SK-N-SH treated with all-trans-retinoic acid at 6 μM for 48 hours (cell line): ENCODE results near the gene SPANXN5.

ENCODE experiments used
- ATAC-seq: fragments of 200-7000 bp; cut with Tn5 transposase; 3 replicates; pipeline ENCODE4 v1.9.1; 2020; ENCODE audit warnings: mild to moderate bottlenecking, moderate library complexity
- ARNTL ChIP-seq: fragments of 450-650 bp; formaldehyde crosslinking; IDR thresholded peaks from 2 replicates; pipeline ENCODE4 v1.5.0; 2020; ENCODE audit warnings: low read depth, mild to moderate bottlenecking, moderate library complexity, borderline replicate concordance
- BACH2 ChIP-seq: fragments of 250-450 bp; sonication (Bioruptor Pico); IDR thresholded peaks from 2 replicates; pipeline ENCODE4 v1.9.0; 2021; ENCODE audit warnings: mild to moderate bottlenecking, borderline replicate concordance
- CSDC2 ChIP-seq: fragments of 250-450 bp; sonication (Bioruptor Pico); IDR thresholded peaks from 2 replicates; pipeline ENCODE4 v1.5.0; 2020; ENCODE audit warnings: mild to moderate bottlenecking, moderate library complexity
- ESRRG ChIP-seq: fragments of 250-450 bp; sonication (Bioruptor Pico); IDR thresholded peaks from 2 replicates; pipeline ENCODE4 v1.6.1; 2021; ENCODE audit warnings: mild to moderate bottlenecking
- GLIS3 ChIP-seq: fragments of 250-450 bp; sonication (Bioruptor Pico); IDR thresholded peaks from 2 replicates; pipeline ENCODE4 v1.5.0; 2020; ENCODE audit warnings: mild to moderate bottlenecking, moderate library complexity
- ISL1 ChIP-seq: fragments of 250-450 bp; sonication (Bioruptor Pico); IDR thresholded peaks from 2 replicates; pipeline ENCODE4 v2.1.2; 2022; ENCODE audit warnings: mild to moderate bottlenecking, moderate library complexity
- OSR1 ChIP-seq: fragments of 250-450 bp; sonication (Bioruptor Pico); IDR thresholded peaks from 2 replicates; pipeline ENCODE4 v1.8.0; 2022; ENCODE audit warnings: moderate library complexity, mild to moderate bottlenecking, inconsistent platforms
- PATZ1 ChIP-seq: fragments of 250-450 bp; sonication (Bioruptor Pico); IDR thresholded peaks from 2 replicates; pipeline ENCODE4 v1.8.0; 2020; ENCODE audit warnings: mild to moderate bottlenecking, moderate library complexity, borderline replicate concordance
- PPARA ChIP-seq: fragments of 250-450 bp; sonication (Bioruptor Pico); IDR thresholded peaks from 2 replicates; pipeline ENCODE4 v1.5.0; 2020; ENCODE audit warnings: mild to moderate bottlenecking, borderline replicate concordance
- RARB ChIP-seq: fragments of 250-450 bp; sonication (Bioruptor Pico); IDR thresholded peaks from 2 replicates; pipeline ENCODE4 v1.8.0; 2021; ENCODE audit warnings: mild to moderate bottlenecking, moderate library complexity
- SNAI2 ChIP-seq: fragments of 250-450 bp; sonication (Bioruptor Pico); IDR thresholded peaks from 2 replicates; pipeline ENCODE4 v1.5.0; 2020; ENCODE audit warnings: mild to moderate bottlenecking, moderate library complexity
- TOX ChIP-seq: fragments of 250-450 bp; sonication (Bioruptor Pico); IDR thresholded peaks from 2 replicates; pipeline ENCODE4 v1.8.0; 2021; ENCODE audit warnings: mild to moderate bottlenecking, moderate library complexity, borderline replicate concordance
- TSHZ2 ChIP-seq: fragments of 250-450 bp; sonication (Bioruptor Pico); IDR thresholded peaks from 2 replicates; pipeline ENCODE4 v1.5.0; 2020; ENCODE audit warnings: mild to moderate bottlenecking, moderate library complexity
- ZC3H10 ChIP-seq: fragments of 250-450 bp; sonication (Bioruptor Pico); IDR thresholded peaks from 2 replicates; pipeline ENCODE4 v1.5.1; 2021; ENCODE audit warnings: mild to moderate bottlenecking, moderate library complexity
- ZFP3 ChIP-seq: fragments of 250-450 bp; sonication (Bioruptor Pico); IDR thresholded peaks from 2 replicates; pipeline ENCODE4 v1.5.0; 2020; ENCODE audit warnings: mild to moderate bottlenecking, moderate library complexity
- ZFP30 ChIP-seq: fragments of 450-650 bp; formaldehyde crosslinking; IDR thresholded peaks from 2 replicates; pipeline ENCODE4 v1.5.0; 2022; ENCODE audit warnings: mild to moderate bottlenecking, moderate library complexity
- ZNF565 ChIP-seq: fragments of 450-650 bp; formaldehyde crosslinking; conservative IDR thresholded peaks from 2 replicates; pipeline ENCODE4 v1.5.0; 2020; ENCODE audit warnings: low read depth, mild to moderate bottlenecking, moderate library complexity
- ZNF70 ChIP-seq: fragments of 450-650 bp; formaldehyde crosslinking; IDR thresholded peaks from 2 replicates; pipeline ENCODE4 v1.5.0; 2020; ENCODE audit warnings: mild to moderate bottlenecking, moderate library complexity
- TF ChIP-seq, protein P1 (sequence below): fragments of 250-450 bp; sonication (Bioruptor Pico); IDR thresholded peaks from 2 replicates; pipeline ENCODE4 v1.5.1; 2021; ENCODE audit warnings: mild to moderate bottlenecking, moderate library complexity
- TF ChIP-seq, protein P2 (sequence below): fragments of 250-450 bp; sonication (Bioruptor Pico); IDR thresholded peaks from 2 replicates; pipeline ENCODE4 v1.5.1; 2020; ENCODE audit warnings: low read depth, mild to moderate bottlenecking, moderate library complexity
- TF ChIP-seq, protein P3 (sequence below): fragments of 250-450 bp; sonication (Bioruptor Pico); IDR thresholded peaks from 2 replicates; pipeline ENCODE4 v1.8.0; 2021; ENCODE audit warnings: low read depth, mild to moderate bottlenecking, moderate library complexity, borderline replicate concordance

Gene SPANXN5

GRCh38 chrX:52821079-52821760, 24.0 kb upstream of the SPANXN5 start:
- TF ChIP-seq, protein P1, sequence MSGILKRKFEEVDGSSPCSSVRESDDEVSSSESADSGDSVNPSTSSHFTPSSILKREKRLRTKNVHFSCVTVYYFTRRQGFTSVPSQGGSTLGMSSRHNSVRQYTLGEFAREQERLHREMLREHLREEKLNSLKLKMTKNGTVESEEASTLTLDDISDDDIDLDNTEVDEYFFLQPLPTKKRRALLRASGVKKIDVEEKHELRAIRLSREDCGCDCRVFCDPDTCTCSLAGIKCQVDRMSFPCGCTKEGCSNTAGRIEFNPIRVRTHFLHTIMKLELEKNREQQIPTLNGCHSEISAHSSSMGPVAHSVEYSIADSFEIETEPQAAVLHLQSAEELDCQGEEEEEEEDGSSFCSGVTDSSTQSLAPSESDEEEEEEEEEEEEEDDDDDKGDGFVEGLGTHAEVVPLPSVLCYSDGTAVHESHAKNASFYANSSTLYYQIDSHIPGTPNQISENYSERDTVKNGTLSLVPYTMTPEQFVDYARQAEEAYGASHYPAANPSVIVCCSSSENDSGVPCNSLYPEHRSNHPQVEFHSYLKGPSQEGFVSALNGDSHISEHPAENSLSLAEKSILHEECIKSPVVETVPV (CRISPR knock-in tag) = no peak
- TF ChIP-seq PPARA (no peak), TOX (no peak), PATZ1 (CRISPR knock-in tag) (no peak), BACH2 (CRISPR knock-in tag) (no peak), ZFP30 (CRISPR knock-in tag) (no peak), TSHZ2 (CRISPR knock-in tag) (no peak), ESRRG (CRISPR knock-in tag) (no peak), ZNF565 (no peak), ZNF70 (CRISPR knock-in tag) (no peak), SNAI2 (CRISPR knock-in tag) (no peak), RARB (CRISPR knock-in tag) (no peak), OSR1 (CRISPR knock-in tag) (no peak), GLIS3 (CRISPR knock-in tag) (no peak), ISL1 (no peak)
- TF ChIP-seq, protein P2, sequence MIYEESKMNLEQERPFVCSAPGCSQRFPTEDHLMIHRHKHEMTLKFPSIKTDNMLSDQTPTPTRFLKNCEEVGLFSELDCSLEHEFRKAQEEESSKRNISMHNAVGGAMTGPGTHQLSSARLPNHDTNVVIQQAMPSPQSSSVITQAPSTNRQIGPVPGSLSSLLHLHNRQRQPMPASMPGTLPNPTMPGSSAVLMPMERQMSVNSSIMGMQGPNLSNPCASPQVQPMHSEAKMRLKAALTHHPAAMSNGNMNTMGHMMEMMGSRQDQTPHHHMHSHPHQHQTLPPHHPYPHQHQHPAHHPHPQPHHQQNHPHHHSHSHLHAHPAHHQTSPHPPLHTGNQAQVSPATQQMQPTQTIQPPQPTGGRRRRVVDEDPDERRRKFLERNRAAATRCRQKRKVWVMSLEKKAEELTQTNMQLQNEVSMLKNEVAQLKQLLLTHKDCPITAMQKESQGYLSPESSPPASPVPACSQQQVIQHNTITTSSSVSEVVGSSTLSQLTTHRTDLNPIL (CRISPR knock-in tag) = no peak
- TF ChIP-seq, protein P3, sequence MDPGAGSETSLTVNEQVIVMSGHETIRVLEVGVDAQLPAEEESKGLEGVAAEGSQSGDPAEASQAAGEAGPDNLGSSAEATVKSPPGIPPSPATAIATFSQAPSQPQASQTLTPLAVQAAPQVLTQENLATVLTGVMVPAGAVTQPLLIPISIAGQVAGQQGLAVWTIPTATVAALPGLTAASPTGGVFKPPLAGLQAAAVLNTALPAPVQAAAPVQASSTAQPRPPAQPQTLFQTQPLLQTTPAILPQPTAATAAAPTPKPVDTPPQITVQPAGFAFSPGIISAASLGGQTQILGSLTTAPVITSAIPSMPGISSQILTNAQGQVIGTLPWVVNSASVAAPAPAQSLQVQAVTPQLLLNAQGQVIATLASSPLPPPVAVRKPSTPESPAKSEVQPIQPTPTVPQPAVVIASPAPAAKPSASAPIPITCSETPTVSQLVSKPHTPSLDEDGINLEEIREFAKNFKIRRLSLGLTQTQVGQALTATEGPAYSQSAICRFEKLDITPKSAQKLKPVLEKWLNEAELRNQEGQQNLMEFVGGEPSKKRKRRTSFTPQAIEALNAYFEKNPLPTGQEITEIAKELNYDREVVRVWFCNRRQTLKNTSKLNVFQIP (CRISPR knock-in tag) = no peak
- ATAC-seq = no peak

- no peak for ATAC-seq
- TF ChIP-seq ESRRG (CRISPR knock-in tag) (no peak), CSDC2 (CRISPR knock-in tag) (no peak), TOX (no peak), ZFP3 (CRISPR knock-in tag) (no peak), ZC3H10 (CRISPR knock-in tag) (no peak), BACH2 (CRISPR knock-in tag) (no peak)
These were observed 22.6 kb upstream of the SPANXN5 start for GRCh38 chrX:52819788-52820187.

DNA sequence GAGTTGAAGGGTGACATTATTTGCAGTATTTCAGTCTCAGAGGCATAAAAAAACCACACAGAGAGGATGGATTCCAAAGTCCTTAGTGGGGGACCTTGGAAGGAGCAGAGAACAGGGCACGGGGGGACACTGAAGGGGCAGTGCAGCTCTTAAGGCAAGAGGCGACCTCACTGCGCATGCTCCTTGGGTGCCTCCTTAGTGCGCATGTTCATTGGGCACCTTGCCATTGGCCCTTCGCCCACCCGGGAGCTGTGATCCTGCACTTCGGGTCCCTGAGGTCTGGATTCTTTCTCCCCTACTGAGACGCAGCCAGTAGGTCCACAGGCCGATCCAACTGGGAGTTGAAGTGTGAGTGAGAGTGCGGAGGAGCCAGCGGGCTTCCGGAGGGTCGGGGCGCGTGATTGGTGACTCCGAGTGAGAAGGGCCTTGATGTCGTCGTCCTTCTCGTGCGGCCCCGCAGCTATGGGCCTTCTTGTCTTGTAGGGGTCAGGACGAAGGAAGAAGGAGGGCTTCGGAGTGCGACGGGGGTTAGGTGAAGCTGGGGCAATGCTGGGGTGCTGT, 13.9 kb upstream of the SPANXN5 start, which contains the start of gene XAGE5:
TSS of gene XAGE5 (plus strand) at position 223 of the 561 bp plus-strand sequence. CDS start 1,280 bp downstream, outside the sequence.
- no peak for ATAC-seq
- TF ChIP-seq, protein P3 (CRISPR knock-in tag) = no peak
- TF ChIP-seq, protein P2 (CRISPR knock-in tag) = no peak
- no peak for TF ChIP-seq OSR1 (CRISPR knock-in tag)
- TF ChIP-seq CSDC2 (CRISPR knock-in tag) = no peak
- TF ChIP-seq GLIS3 (CRISPR knock-in tag) = no peak
- no peak for TF ChIP-seq ARNTL (CRISPR knock-in tag)
- no peak for TF ChIP-seq BACH2 (CRISPR knock-in tag)
- no peak for TF ChIP-seq ESRRG (CRISPR knock-in tag)
- TF ChIP-seq ZNF565 = no peak
- TF ChIP-seq ZNF70 (CRISPR knock-in tag) = no peak
- no peak for TF ChIP-seq PPARA
- no peak for TF ChIP-seq RARB (CRISPR knock-in tag)
- no peak for TF ChIP-seq ZC3H10 (CRISPR knock-in tag)
